OCI-LY1 (cell line): Measurements from ENCODE around the gene HIRA.
A peak's percentile ranks its signal among the peaks of the same experiment; 100 is the strongest.

ENCODE experiments used
- H2AFZ ChIP-seq: fragments of 200-600 bp; sonication (generic), shearing (Covaris generic); 2 replicates; pipeline ENCODE4 v1.6.0; 2014; ENCODE audit warnings: antibody characterized with exemption, mild to moderate bottlenecking, low read length
- H3F3A ChIP-seq: fragments of 200-600 bp; sonication (generic), shearing (Covaris generic); 2 replicates; pipeline ENCODE4 v1.6.0; 2014; ENCODE audit warnings: mild to moderate bottlenecking, antibody characterized with exemption, low read length, moderate library complexity; ENCODE audit not compliant: insufficient read depth
- H3K27ac ChIP-seq: fragments of 200-600 bp; sonication (generic); 2 replicates; pipeline ENCODE4 v1.5.1; 2014; ENCODE audit warnings: low read length, mixed run types, mild to moderate bottlenecking, low read depth; ENCODE audit not compliant: poor library complexity, severe bottlenecking
- H3K27me3 ChIP-seq: fragments of 200-600 bp; sonication (generic); 2 replicates; pipeline ENCODE4 v1.6.0; 2014; ENCODE audit warnings: antibody characterized with exemption, mild to moderate bottlenecking, low read length, moderate library complexity; ENCODE audit not compliant: insufficient read depth
- H3K36me3 ChIP-seq: fragments of 200-600 bp; sonication (generic); 2 replicates; pipeline ENCODE4 v1.6.1; 2014; ENCODE audit warnings: mild to moderate bottlenecking, antibody characterized with exemption, low read length, moderate library complexity, mixed read lengths; ENCODE audit not compliant: insufficient read depth
- H3K4me1 ChIP-seq: fragments of 200-600 bp; sonication (generic); 2 replicates; pipeline ENCODE4 v1.5.1; 2014; ENCODE audit warnings: mild to moderate bottlenecking, low read length, moderate library complexity; ENCODE audit not compliant: insufficient read depth, severe bottlenecking
- H3K4me2 ChIP-seq: fragments of 200-600 bp; sonication (generic), shearing (Covaris generic); 2 replicates; pipeline ENCODE4 v1.6.1; 2014; ENCODE audit warnings: low read length
- H3K4me3 ChIP-seq: fragments of 200-600 bp; sonication (generic); 2 replicates; pipeline ENCODE4 v1.5.1; 2014; ENCODE audit warnings: low read length, low read depth, mild to moderate bottlenecking, mixed read lengths; ENCODE audit not compliant: poor library complexity, severe bottlenecking
- H3K79me2 ChIP-seq: fragments of 200-600 bp; shearing (Covaris generic); 2 replicates; pipeline ENCODE4 v1.6.1; 2016; ENCODE audit warnings: mixed run types, low read length, mixed read lengths; ENCODE audit not compliant: insufficient read depth
- H3K9ac ChIP-seq: fragments of 200-600 bp; sonication (generic), shearing (Covaris generic); 2 replicates; pipeline ENCODE4 v1.6.1; 2014; ENCODE audit warnings: mild to moderate bottlenecking, low read length, mixed read lengths
- H3K9me2 ChIP-seq: fragments of 200-600 bp; sonication (generic), shearing (Covaris generic); 2 replicates; pipeline ENCODE4 v1.6.1; 2014; ENCODE audit warnings: low read depth, mild to moderate bottlenecking, low read length, mixed read lengths
- H3K9me3 ChIP-seq: fragments of 200-600 bp; shearing (Covaris generic); 2 replicates; pipeline ENCODE4 v1.6.1; 2014; ENCODE audit warnings: low read length, mixed read lengths
- H4K20me1 ChIP-seq: fragments of 200-600 bp; sonication (generic), shearing (Covaris generic); 2 replicates; pipeline ENCODE4 v1.6.0; 2016; ENCODE audit warnings: mild to moderate bottlenecking, low read length; ENCODE audit not compliant: insufficient read depth
- EZH2 ChIP-seq: fragments of 200-600 bp; sonication (generic), shearing (Covaris generic); IDR thresholded peaks from 2 replicates; pipeline ENCODE4 v1.8.0; 2017; ENCODE audit warnings: borderline replicate concordance, mixed run types, mild to moderate bottlenecking, antibody characterized with exemption, low read length, moderate library complexity, mixed read lengths
- TF ChIP-seq, protein P1 (sequence below): fragments of 200-600 bp; sonication (generic), shearing (Covaris generic); IDR thresholded peaks from 2 replicates; pipeline ENCODE4 v1.5.1; 2017; ENCODE audit warnings: mild to moderate bottlenecking, antibody characterized with exemption, low read length, moderate library complexity, mixed read lengths

The HIRA gene

DNA sequence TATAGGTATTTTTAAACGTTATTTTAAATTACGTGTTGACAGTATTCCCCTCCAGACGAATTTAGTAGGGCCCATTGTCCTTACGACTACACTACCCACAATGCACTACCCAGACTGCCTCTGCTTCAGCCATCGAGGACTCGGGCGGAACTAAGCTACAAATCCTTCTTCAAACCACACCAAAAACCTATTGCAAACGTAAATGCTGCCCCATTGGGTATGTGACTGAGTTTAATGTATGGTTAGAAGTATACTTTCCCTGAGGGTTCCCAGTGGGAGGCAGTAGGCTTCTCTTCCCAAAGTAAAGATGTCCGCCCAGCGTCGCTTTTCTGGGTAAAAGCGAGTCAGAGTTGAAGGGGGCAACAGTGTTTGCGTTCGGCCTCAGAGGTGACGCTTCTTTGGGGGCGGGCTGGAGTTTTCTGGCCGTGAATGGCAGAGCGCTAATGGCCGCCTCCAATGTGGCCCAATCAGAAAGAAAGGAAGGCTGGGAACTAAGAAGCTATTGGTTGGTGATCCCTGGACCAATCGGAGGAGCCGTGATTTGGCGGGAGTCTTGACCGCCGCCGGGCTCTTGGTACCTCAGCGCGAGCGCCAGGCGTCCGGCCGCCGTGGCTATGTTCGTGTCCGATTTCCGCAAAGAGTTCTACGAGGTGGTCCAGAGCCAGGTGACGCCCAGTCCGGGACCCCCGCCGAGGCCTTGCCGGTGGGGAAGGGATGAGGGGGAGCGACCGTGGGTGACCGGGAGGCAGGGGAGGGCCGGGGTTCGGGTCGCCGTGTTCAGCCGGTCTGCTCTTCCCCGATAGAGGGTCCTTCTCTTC, 48.0 kb upstream of the HIRA start, which contains the start of gene CDC45:
Gene CDC45 (plus strand): TSS at position 566 of the 818 bp plus-strand sequence. CDS start 49 bp downstream, at position 615.
- H3K36me3 ChIP-seq, result peaks cover 37% of the 10 kb centered on the region
- H2AFZ ChIP-seq, result no peak within 1 kb of the TSS; the same call in 1 of the 2 replicates
- H3K79me2 ChIP-seq, result peaks cover 39% of the 10 kb centered on the region
- no peaks in the 10 kb centered on the region for H3F3A ChIP-seq
- H3K4me3 ChIP-seq, result peak within 1 kb of the TSS; percentile 90
- H3K9me2 ChIP-seq, result no peaks in the 10 kb centered on the region
- H3K4me1 ChIP-seq, result peaks cover 22% of the 10 kb centered on the region
- peak within 1 kb of the TSS; percentile 83 for H3K9ac ChIP-seq
- peak within 1 kb of the TSS; percentile 82 for H3K27ac ChIP-seq
- peak within 1 kb of the TSS; percentile 99 for H3K4me2 ChIP-seq
- H3K27me3 ChIP-seq, result no peaks in the 10 kb centered on the region
- TF ChIP-seq, protein P1, sequence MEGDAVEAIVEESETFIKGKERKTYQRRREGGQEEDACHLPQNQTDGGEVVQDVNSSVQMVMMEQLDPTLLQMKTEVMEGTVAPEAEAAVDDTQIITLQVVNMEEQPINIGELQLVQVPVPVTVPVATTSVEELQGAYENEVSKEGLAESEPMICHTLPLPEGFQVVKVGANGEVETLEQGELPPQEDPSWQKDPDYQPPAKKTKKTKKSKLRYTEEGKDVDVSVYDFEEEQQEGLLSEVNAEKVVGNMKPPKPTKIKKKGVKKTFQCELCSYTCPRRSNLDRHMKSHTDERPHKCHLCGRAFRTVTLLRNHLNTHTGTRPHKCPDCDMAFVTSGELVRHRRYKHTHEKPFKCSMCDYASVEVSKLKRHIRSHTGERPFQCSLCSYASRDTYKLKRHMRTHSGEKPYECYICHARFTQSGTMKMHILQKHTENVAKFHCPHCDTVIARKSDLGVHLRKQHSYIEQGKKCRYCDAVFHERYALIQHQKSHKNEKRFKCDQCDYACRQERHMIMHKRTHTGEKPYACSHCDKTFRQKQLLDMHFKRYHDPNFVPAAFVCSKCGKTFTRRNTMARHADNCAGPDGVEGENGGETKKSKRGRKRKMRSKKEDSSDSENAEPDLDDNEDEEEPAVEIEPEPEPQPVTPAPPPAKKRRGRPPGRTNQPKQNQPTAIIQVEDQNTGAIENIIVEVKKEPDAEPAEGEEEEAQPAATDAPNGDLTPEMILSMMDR, result no peak
- no peak for TF ChIP-seq EZH2
- no peaks in the 10 kb centered on the region for H4K20me1 ChIP-seq
- H3K9me3 ChIP-seq, result no peaks in the 10 kb centered on the region

DNA sequence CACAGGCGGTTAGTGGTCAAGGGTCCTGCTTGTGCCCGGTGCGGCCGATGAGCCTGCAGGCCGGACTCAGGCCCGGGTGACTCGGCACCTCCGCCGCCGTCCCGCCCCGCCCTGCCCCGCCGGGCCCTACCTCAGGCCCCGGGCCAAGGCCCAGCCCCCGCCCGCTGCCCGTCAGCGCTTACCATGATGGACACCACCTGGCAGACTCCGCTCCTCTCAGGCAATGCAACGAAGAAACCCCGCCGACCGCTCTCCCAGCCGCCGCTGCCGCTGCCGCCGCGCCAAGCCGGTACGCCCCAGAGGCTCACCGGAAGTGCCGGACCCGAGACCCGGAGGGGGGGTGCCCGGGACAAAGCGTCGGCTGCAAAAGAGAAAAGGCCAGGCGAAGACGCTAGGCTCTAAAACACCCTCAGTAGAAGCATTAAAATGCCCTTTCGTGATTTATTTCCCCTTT, 47.4 kb upstream of the HIRA start, which contains the start of gene UFD1:
Gene UFD1 (minus strand): TSS at position 293 of the 454 bp plus-strand sequence. CDS start 108 bp downstream, at position 185.
- H3K4me1 ChIP-seq, result peaks cover 22% of the 10 kb centered on the region
- peaks cover 39% of the 10 kb centered on the region for H3K79me2 ChIP-seq
- TF ChIP-seq, protein P1, result no peak
- no peak for TF ChIP-seq EZH2
- H3K36me3 ChIP-seq, result peaks cover 34% of the 10 kb centered on the region
- peak within 1 kb of the TSS; percentile 83 for H3K9ac ChIP-seq
- H2AFZ ChIP-seq, result no peak within 1 kb of the TSS; the same call in 1 of the 2 replicates
- peak within 1 kb of the TSS; percentile 90 for H3K4me3 ChIP-seq
- peak within 1 kb of the TSS; percentile 82 for H3K27ac ChIP-seq
- no peaks in the 10 kb centered on the region for H3K27me3 ChIP-seq
- no peaks in the 10 kb centered on the region for H4K20me1 ChIP-seq
- H3K9me2 ChIP-seq, result no peaks in the 10 kb centered on the region
- H3K4me2 ChIP-seq, result peak within 1 kb of the TSS; percentile 99
- no peaks in the 10 kb centered on the region for H3K9me3 ChIP-seq
- no peaks in the 10 kb centered on the region for H3F3A ChIP-seq

DNA sequence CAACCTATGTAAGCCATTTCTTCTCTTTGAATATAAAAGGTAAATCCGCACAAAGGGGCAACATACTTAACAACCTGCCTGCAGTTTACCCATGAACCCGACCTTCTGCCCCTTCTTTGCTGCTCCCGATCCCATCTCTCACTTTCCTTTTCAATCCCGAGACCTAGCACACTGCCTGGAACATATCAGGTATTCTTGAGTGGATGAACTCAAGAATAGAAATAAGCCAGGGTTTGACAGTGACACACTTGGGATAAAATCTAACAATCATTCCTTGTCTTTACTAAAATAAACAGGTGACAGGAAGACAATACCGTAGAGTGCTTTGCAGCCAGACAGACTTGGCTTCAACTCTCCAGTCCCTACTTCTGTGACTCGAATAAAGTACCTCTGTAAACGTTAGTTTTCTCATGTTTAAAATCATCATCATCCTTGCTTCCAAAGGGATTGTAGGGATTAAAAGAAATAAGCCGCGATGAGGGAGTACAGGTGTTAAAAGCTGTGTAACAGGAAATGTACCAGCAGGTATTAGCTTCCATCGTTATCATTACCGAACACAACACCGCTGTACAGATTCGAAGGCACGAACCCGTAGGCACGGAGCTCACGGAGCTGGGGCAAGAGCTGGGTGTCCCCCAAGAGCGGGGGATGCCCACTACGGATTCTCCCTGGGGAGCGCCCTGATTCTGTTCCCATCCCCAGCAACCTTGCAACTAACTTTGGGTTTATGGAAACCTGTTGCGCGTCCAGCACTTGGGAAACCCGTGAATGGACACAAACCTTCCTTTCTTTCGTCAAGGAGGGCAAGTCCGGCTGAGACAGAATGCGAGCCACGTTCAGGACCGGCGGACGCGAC, 46.7 kb upstream of the HIRA start:
- Histone ChIP-seq H3F3A (no peaks in the 10 kb centered on the region), H3K27ac (peak overlapping the region; percentile 23), H3K4me1 (peaks cover 22% of the 10 kb centered on the region), H3K4me2 (peak overlapping the region; percentile 99), H3K9ac (peak overlapping the region; percentile 83), H3K36me3 (peaks cover 34% of the 10 kb centered on the region), H4K20me1 (no peaks in the 10 kb centered on the region), H3K9me3 (no peaks in the 10 kb centered on the region), H3K9me2 (no peaks in the 10 kb centered on the region), H2AFZ (no peak overlapping the region), H3K79me2 (peaks cover 39% of the 10 kb centered on the region), H3K4me3 (peak overlapping the region; percentile 90), H3K27me3 (no peaks in the 10 kb centered on the region)
- TF ChIP-seq EZH2, result no peak
